IgD-negative memory B cell (primary cell): ENCODE results near the gene SRRM2. TPM values are rescaled to one million over a fixed set of nuclear protein-coding genes. Genes with fewer than 3 reads are reported as not detected.

Experiments
- H3K27ac Mint-ChIP-seq, 3 donors: one replicate each; pipeline ENCODE4 v1.8.0; 2020 to 2022; ENCODE audit warnings: mild to moderate bottlenecking in 3 of 3, mixed read lengths in 3 of 3, moderate library complexity in 1 of 3
- H3K27me3 Mint-ChIP-seq: one replicate; pipeline ENCODE4 v1.8.0; 2021; ENCODE audit warnings: mixed read lengths
- H3K36me3 Mint-ChIP-seq: one replicate; pipeline ENCODE4 v1.8.0; 2020; ENCODE audit warnings: mild to moderate bottlenecking, mixed read lengths
- H3K4me1 Mint-ChIP-seq, 3 donors: one replicate each; pipeline ENCODE4 v1.8.0; 2020 to 2022; ENCODE audit warnings: mixed read lengths in 3 of 3, mild to moderate bottlenecking in 1 of 3
- H3K4me3 Mint-ChIP-seq, 4 donors: one replicate each; pipeline ENCODE4 v1.8.0; 2020 to 2022; ENCODE audit warnings: mild to moderate bottlenecking in 4 of 4, mixed read lengths in 4 of 4, moderate library complexity in 3 of 4
- H3K9me3 Mint-ChIP-seq, 3 donors: one replicate each; pipeline ENCODE4 v1.8.0; 2020 to 2021; ENCODE audit warnings: mixed read lengths in 3 of 3, mild to moderate bottlenecking in 1 of 3
- polyA plus RNA-seq: library from polyadenylated mRNA; unstranded; fragments of 300-500 nt; fragmentation: Illumina TruSeq; gene quantifications from one replicate; pipeline ENCODE4 v1.2.3, GENCODE V29; 2021

SRRM2 gene
- polyA plus RNA-seq, 1 donor from 2014 or later = 159 TPM

GRCh38 chr16:2795395-2796143 is 43.1 kb downstream of the SRRM2 start:
- Mint-ChIP-seq H3K36me3 (no peaks in the 10 kb centered on the region), H3K27ac (peak overlapping the region in 1 of 3 donors; percentile 39), H3K9me3 (no peaks in the 10 kb centered on the region), H3K4me1 (no peaks in the 10 kb centered on the region), H3K4me3 (no peak overlapping the region), H3K27me3 (peaks cover 20% of the 10 kb centered on the region)

GRCh38 chr16:2798723-2799204 is 46.3 kb downstream of the SRRM2 start:
- H3K27ac Mint-ChIP-seq = no peak overlapping the region
- no peaks in the 10 kb centered on the region for H3K36me3 Mint-ChIP-seq
- no peaks in the 10 kb centered on the region for H3K4me1 Mint-ChIP-seq
- H3K4me3 Mint-ChIP-seq = no peak overlapping the region
- peaks cover under 1 to 5% (median 3%) of the 10 kb centered on the region in 3 donors for H3K9me3 Mint-ChIP-seq
- peaks cover 9% of the 10 kb centered on the region for H3K27me3 Mint-ChIP-seq

- Mint-ChIP-seq H3K9me3 (peaks cover 3 to 5% (median 4%) of the 10 kb centered on the region in 3 donors), H3K27me3 (peaks cover 11% of the 10 kb centered on the region), H3K4me3 (no peak overlapping the region), H3K4me1 (no peaks in the 10 kb centered on the region), H3K27ac (no peak overlapping the region), H3K36me3 (no peaks in the 10 kb centered on the region)
These were observed 46.9 kb downstream of the SRRM2 start for GRCh38 chr16:2799205-2799858.

GRCh38 chr16:2799859-2800226 is 47.4 kb downstream of the SRRM2 start:
- Mint-ChIP-seq H3K4me1 (no peaks in the 10 kb centered on the region), H3K36me3 (no peaks in the 10 kb centered on the region), H3K27ac (no peak overlapping the region), H3K27me3 (peaks cover 13% of the 10 kb centered on the region), H3K4me3 (no peak overlapping the region), H3K9me3 (peaks cover 3 to 5% (median 4%) of the 10 kb centered on the region in 3 donors)

- H3K4me3 Mint-ChIP-seq = no peak overlapping the region
These were observed 51.2 kb downstream of the SRRM2 start for GRCh38 chr16:2803545-2804195.

GRCh38 chr16:2804728-2805127 is 52.3 kb downstream of the SRRM2 start:
- H3K27ac Mint-ChIP-seq = no peak overlapping the region

More at GRCh38 chr16:2803545-2804195, 51.2 kb downstream of the SRRM2 start:
- Mint-ChIP-seq H3K4me1 (no peaks in the 10 kb centered on the region), H3K9me3 (peaks cover 3 to 5% (median 4%) of the 10 kb centered on the region in 3 donors), H3K36me3 (no peaks in the 10 kb centered on the region), H3K27me3 (peaks cover 18% of the 10 kb centered on the region), H3K27ac (no peak overlapping the region)

GRCh38 chr16:2806286-2806685 is 53.8 kb downstream of the SRRM2 start:
- Mint-ChIP-seq H3K9me3 (peaks cover 5 to 15% (median 5%) of the 10 kb centered on the region in 3 donors), H3K27me3 (peaks cover 31% of the 10 kb centered on the region), H3K36me3 (no peaks in the 10 kb centered on the region), H3K4me1 (no peaks in the 10 kb centered on the region), H3K4me3 (no peak overlapping the region), H3K27ac (no peak overlapping the region)

More at GRCh38 chr16:2804728-2805127, 52.3 kb downstream of the SRRM2 start:
- Mint-ChIP-seq H3K36me3 (no peaks in the 10 kb centered on the region), H3K27me3 (peaks cover 23% of the 10 kb centered on the region), H3K4me1 (no peaks in the 10 kb centered on the region), H3K9me3 (peaks cover 5 to 14% (median 5%) of the 10 kb centered on the region in 3 donors), H3K4me3 (peak overlapping the region in 1 of 4 donors; percentile 16)

- Mint-ChIP-seq H3K4me1 (no peaks in the 10 kb centered on the region), H3K4me3 (no peak overlapping the region)
These were observed 55.7 kb downstream of the SRRM2 start for GRCh38 chr16:2808181-2808580.

GRCh38 chr16:2809149-2809760 is 56.8 kb downstream of the SRRM2 start:
- peaks cover 2 to 10% (median 2%) of the 10 kb centered on the region in 3 donors for H3K9me3 Mint-ChIP-seq
- H3K4me3 Mint-ChIP-seq = no peak overlapping the region
- no peaks in the 10 kb centered on the region for H3K36me3 Mint-ChIP-seq
- H3K27me3 Mint-ChIP-seq = peaks cover 35% of the 10 kb centered on the region
- H3K27ac Mint-ChIP-seq = no peak overlapping the region
- no peaks in the 10 kb centered on the region for H3K4me1 Mint-ChIP-seq

More at GRCh38 chr16:2808181-2808580, 55.7 kb downstream of the SRRM2 start:
- Mint-ChIP-seq H3K36me3 (no peaks in the 10 kb centered on the region), H3K27ac (no peak overlapping the region), H3K9me3 (peaks cover 4 to 12% (median 5%) of the 10 kb centered on the region in 3 donors), H3K27me3 (peaks cover 35% of the 10 kb centered on the region)

- peaks cover 33% of the 10 kb centered on the region for H3K27me3 Mint-ChIP-seq
- no peaks in the 10 kb centered on the region for H3K36me3 Mint-ChIP-seq
- no peak overlapping the region for H3K27ac Mint-ChIP-seq
- H3K4me3 Mint-ChIP-seq = no peak overlapping the region
- peaks cover 2 to 10% (median 2%) of the 10 kb centered on the region in 3 donors for H3K9me3 Mint-ChIP-seq
- H3K4me1 Mint-ChIP-seq = no peaks in the 10 kb centered on the region
These were observed 58.2 kb downstream of the SRRM2 start for GRCh38 chr16:2810651-2811050.

- Mint-ChIP-seq H3K9me3 (peaks cover 2 to 10% (median 2%) of the 10 kb centered on the region in 3 donors), H3K27me3 (peaks cover 32% of the 10 kb centered on the region), H3K4me1 (no peaks in the 10 kb centered on the region), H3K36me3 (no peaks in the 10 kb centered on the region), H3K4me3 (no peak overlapping the region), H3K27ac (no peak overlapping the region)
These were observed 59.4 kb downstream of the SRRM2 start for GRCh38 chr16:2811703-2812471.

- no peak overlapping the region for H3K27ac Mint-ChIP-seq
- peaks cover 2% of the 10 kb centered on the region for H3K36me3 Mint-ChIP-seq
- peaks cover 1 to 10% (median 2%) of the 10 kb centered on the region in 3 donors for H3K9me3 Mint-ChIP-seq
- H3K4me3 Mint-ChIP-seq = no peak overlapping the region
- H3K27me3 Mint-ChIP-seq = peaks cover 21% of the 10 kb centered on the region
- no peaks in the 10 kb centered on the region for H3K4me1 Mint-ChIP-seq
These were observed 61.4 kb downstream of the SRRM2 start for GRCh38 chr16:2813771-2814221.

GRCh38 chr16:2814551-2815298 is 62.3 kb downstream of the SRRM2 start:
- no peaks in the 10 kb centered on the region for H3K4me1 Mint-ChIP-seq
- H3K36me3 Mint-ChIP-seq = peaks cover 2% of the 10 kb centered on the region
- peaks cover 0 to 1% (median under 1%) of the 10 kb centered on the region in 3 donors for H3K9me3 Mint-ChIP-seq
- H3K4me3 Mint-ChIP-seq = no peak overlapping the region
- no peak overlapping the region for H3K27ac Mint-ChIP-seq
- peaks cover 19% of the 10 kb centered on the region for H3K27me3 Mint-ChIP-seq
